ENCODE results near the gene MRPS27. TPM values are rescaled to one million over a fixed set of nuclear protein-coding genes. Genes with fewer than 3 reads are reported as not detected.

Gene MRPS27
- total and polyA plus RNA-seq, 9 of the 15 experiments (the other 6 are each of a cell fraction or from before 2014, with no cell fraction given) = 73.6 to 144 (median 106) TPM

- TF ChIP-seq NFYB (IDR thresholded peaks at IDR 0.05; ENCODE audit: extremely low read depth, insufficient read length) (no peak), TEAD2 (tag; IDR thresholded peaks at IDR 0.05) (no peak), HOMEZ (CRISPR knock-in tag; IDR thresholded peaks at IDR 0.05) (no peak), TCF3 (CRISPR knock-in tag; IDR thresholded peaks at IDR 0.05) (peak; percentile 82), HNRNPL (IDR thresholded peaks at IDR 0.05; ENCODE audit: low read depth, low read length) (no peak)
Measured at GRCh38 chr5:72187388-72188075, 132.5 kb downstream of the MRPS27 start (continued).

- TF ChIP-seq TEAD4 (IDR thresholded peaks at IDR 0.05; ENCODE audit: low read length) (no peak), TEAD4 (CRISPR knock-in tag; IDR thresholded peaks at IDR 0.05; ENCODE audit: borderline replicate concordance) (no peak), ZNF324 (CRISPR knock-in tag; IDR thresholded peaks at IDR 0.05) (no peak), FIP1L1 (IDR thresholded peaks at IDR 0.05; ENCODE audit: low read depth, low read length, poor library complexity, severe bottlenecking) (no peak), ZEB2 (IDR thresholded peaks at IDR 0.05) (no peak), CREB3 (tag; conservative IDR thresholded peaks at IDR 0.05; ENCODE audit: low read depth) (no peak), NR1H2 (CRISPR knock-in tag; IDR thresholded peaks at IDR 0.05) (no peak), STAG1 (CRISPR knock-in tag; IDR thresholded peaks at IDR 0.05; ENCODE audit: borderline replicate concordance) (no peak), GABPB1 (CRISPR knock-in tag; IDR thresholded peaks at IDR 0.05) (no peak)
- FAIRE-seq (no peak), DNase-seq (ENCODE audit: extremely low read depth in 1 of 4, low spot score in 3 of 4) (no peak), ATAC-seq (no peak)
- Histone ChIP-seq H3K36me3 (ENCODE audit: control insufficient read depth, insufficient read depth, low read length) (peaks cover 61% of the 10 kb centered on the region), H2AFZ (ENCODE audit: low read depth, low read length) (no peak overlapping the region), H3K4me3 (no peak overlapping the region), H3K27ac (ENCODE audit: extremely low read depth, low read depth, low read length) (no peak overlapping the region), H3K79me2 (ENCODE audit: control insufficient read depth, insufficient read depth, low read length) (no peaks in the 10 kb centered on the region), H3K9me3 (replicated peaks; ENCODE audit: control insufficient read depth, insufficient read depth, low read depth, low read length) (no peaks in the 10 kb centered on the region), H4K20me1 (replicated peaks; ENCODE audit: control insufficient read depth, insufficient read depth, low read length) (no peaks in the 10 kb centered on the region), H3K27me3 (ENCODE audit: control insufficient read depth in 2 of 2, insufficient read depth in 2 of 2, low read length in 2 of 2) (no peaks in the 10 kb centered on the region), H3K4me2 (ENCODE audit: insufficient read depth, low read length) (no peak overlapping the region), H3K9ac (ENCODE audit: insufficient read depth in 1 of 2, low read depth in 2 of 2, low read length in 2 of 2) (no peak overlapping the region), H3K4me1 (replicated peaks in 1 of 2; ENCODE audit: control insufficient read depth in 2 of 2, insufficient read depth in 2 of 2, low read length in 2 of 2) (peaks cover 0 to 3% of the 10 kb centered on the region in 2 experiments; a peak in 2 of 5 replicates), H3K9me1 (ENCODE audit: control insufficient read depth, insufficient read depth, low read length) (no peaks in the 10 kb centered on the region)
- 94% methylated on average over 9 of the region's 10 CpGs for WGBS (ENCODE audit: insufficient coverage, low coverage, missing lambda C conversion rate)
- in situ Hi-C loops (cut with MboI) = no loop called here
- POLR2A ChIA-PET = interaction anchor here (1.6 kb wide), 1 partner anchor 8 kb away, joined by 4 read pairs; no protein-coding TSS in a partner anchor
- CTCF ChIA-PET (ENCODE audit: low intra/inter-chr PET ratio) = no interaction called here
- intact Hi-C loops (cut with micrococcal nuclease) = no loop called here
- no TSS peak for BruUV-seq (replicated peaks)
Measured at GRCh38 chr5:72185496-72186329, 134.3 kb downstream of the MRPS27 start.
